OCI-LY3 (cell line): ENCODE results near the gene SLC8A2.

Experiments
- EZH2phosphoT487 ChIP-seq: fragments of 200-600 bp; shearing (Covaris generic); IDR thresholded peaks from 2 replicates; pipeline ENCODE4 v1.6.1; 2018; ENCODE audit warnings: antibody characterized with exemption, mixed run types, low read depth
- TF ChIP-seq, protein P1 (sequence below): fragments of 200-600, 300-600 bp; sonication (generic); IDR thresholded peaks from 2 replicates; pipeline ENCODE4 v1.5.1; 2014; ENCODE audit warnings: antibody characterized with exemption, low read length, low read depth

DNA sequence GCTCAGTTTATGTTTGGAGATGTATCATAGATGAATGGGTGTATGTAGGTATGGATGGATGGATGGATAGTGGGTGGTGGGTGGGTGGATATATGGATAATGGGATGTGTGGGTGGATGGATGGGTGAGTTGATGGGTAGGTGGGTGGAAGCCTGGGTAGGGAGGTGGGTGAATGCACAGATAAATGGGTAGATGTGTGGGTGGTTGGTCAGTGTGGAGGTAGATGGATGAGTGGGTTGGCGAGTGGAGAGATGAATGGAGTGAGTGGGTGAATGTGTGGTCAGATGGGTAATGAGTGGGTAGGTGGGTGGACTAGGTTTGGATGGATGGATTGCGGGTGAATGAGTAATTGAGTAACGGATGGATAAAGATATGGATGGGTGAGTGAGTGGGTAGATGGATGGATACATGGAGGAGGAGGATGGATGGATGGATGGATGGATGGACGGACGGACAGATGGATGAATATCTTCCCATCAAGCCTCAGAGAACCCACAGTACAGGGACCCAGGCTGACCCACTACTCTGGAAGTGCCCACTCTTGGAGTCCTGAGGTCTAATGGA, 65.8 kb downstream of the SLC8A2 start:
- TF ChIP-seq, protein P1, sequence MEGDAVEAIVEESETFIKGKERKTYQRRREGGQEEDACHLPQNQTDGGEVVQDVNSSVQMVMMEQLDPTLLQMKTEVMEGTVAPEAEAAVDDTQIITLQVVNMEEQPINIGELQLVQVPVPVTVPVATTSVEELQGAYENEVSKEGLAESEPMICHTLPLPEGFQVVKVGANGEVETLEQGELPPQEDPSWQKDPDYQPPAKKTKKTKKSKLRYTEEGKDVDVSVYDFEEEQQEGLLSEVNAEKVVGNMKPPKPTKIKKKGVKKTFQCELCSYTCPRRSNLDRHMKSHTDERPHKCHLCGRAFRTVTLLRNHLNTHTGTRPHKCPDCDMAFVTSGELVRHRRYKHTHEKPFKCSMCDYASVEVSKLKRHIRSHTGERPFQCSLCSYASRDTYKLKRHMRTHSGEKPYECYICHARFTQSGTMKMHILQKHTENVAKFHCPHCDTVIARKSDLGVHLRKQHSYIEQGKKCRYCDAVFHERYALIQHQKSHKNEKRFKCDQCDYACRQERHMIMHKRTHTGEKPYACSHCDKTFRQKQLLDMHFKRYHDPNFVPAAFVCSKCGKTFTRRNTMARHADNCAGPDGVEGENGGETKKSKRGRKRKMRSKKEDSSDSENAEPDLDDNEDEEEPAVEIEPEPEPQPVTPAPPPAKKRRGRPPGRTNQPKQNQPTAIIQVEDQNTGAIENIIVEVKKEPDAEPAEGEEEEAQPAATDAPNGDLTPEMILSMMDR: no peak
- TF ChIP-seq EZH2phosphoT487: no peak
